HepG2 (cell line): ENCODE results near the gene PLK5. TPM values are rescaled to one million over a fixed set of nuclear protein-coding genes. Genes with fewer than 3 reads are reported as not detected.
A peak's percentile ranks its signal among the peaks of the same experiment; 100 is the strongest.

Experiments used
- ATAC-seq: fragments of 200-7000 bp; cut with Tn5 transposase; 3 replicates; pipeline ENCODE4 v1.9.1; 2020; ENCODE audit warnings: mild to moderate bottlenecking, moderate library complexity
- BruUV-seq: library from RNA; stranded (reverse); fragments of 400-500 nt; replicated peaks from 2 replicates; lab custom pipeline; 2021; lab: Mats Ljungman, UMichigan
- CTCF ChIA-PET: fragments of 300-600 bp; formaldehyde crosslinking; extraction: SDS; loops from one replicate; lab custom pipeline; 2021; ENCODE audit warnings: low total read pairs, inconsistent platforms, low intra/inter-chr PET ratio; lab: Yijun Ruan, JAX
- POLR2A ChIA-PET: fragments of 350-600 bp; sonication (Branson Sonifier 250); formaldehyde crosslinking; loops from one replicate; lab custom pipeline; 2020; ENCODE audit warnings: antibody characterized with exemption, inconsistent platforms; lab: Yijun Ruan, JAX
- DNase-seq: peaks from one replicate; pipeline ENCODE4 v3.0.0-alpha.2; 2015; ENCODE audit warnings: low spot score
- FAIRE-seq: peaks from 3 replicates; lab custom pipeline; 2011; peaks lifted over from hg19 to GRCh38; lab: Jason Lieb, UNC
- H2AFZ ChIP-seq: one replicate; pipeline ENCODE4 v1.6.1; 2011; ENCODE audit warnings: low read length, inconsistent platforms
- H3K27ac ChIP-seq: fragments of 300-600 bp; 3 replicates; pipeline ENCODE4 v1.8.0; 2011; ENCODE audit warnings: mixed run types, mild to moderate bottlenecking, mixed read lengths, low read length, inconsistent platforms; ENCODE audit not compliant: insufficient read depth; ENCODE audit errors: extremely low read length
- H3K27me3 ChIP-seq, 2 experiments: fragments of 200-600 bp in 1 of 2; 2 replicates in 1 of 2; 3 replicates in 1 of 2; pipeline versions ENCODE4 v1.6.0 to v1.8.0; 2011; ENCODE audit warnings: low read length in 2 of 2, mild to moderate bottlenecking in 2 of 2, moderate library complexity in 2 of 2, inconsistent platforms in 1 of 2; ENCODE audit not compliant: insufficient read depth in 2 of 2, control insufficient read depth in 1 of 2
- H3K36me3 ChIP-seq, 2 experiments: fragments of 200-600 bp in 1 of 2; replicated peaks in 1 of 2; 2 replicates in 1 of 2; 3 replicates in 1 of 2; pipeline versions ENCODE4 v1.5.1 to v1.8.0; 2011; ENCODE audit warnings: low read length in 2 of 2, inconsistent platforms in 1 of 2; ENCODE audit not compliant: insufficient read depth in 2 of 2, control insufficient read depth in 1 of 2
- H3K4me1 ChIP-seq: 2 replicates; pipeline ENCODE4 v1.5.1; 2012; ENCODE audit warnings: low read length, inconsistent platforms; ENCODE audit not compliant: insufficient read depth
- H3K4me2 ChIP-seq: 2 replicates; pipeline ENCODE4 v1.6.0; 2011; ENCODE audit warnings: low read depth, low read length, inconsistent platforms
- H3K4me3 ChIP-seq, 3 experiments: fragments of 200-600 bp in 1 of 3; sonication (generic), shearing (Covaris generic) in 1 of 3; replicated peaks in 1 of 3; 2 replicates each; pipeline ENCODE4 v1.5.1; 2011 to 2016; ENCODE audit warnings: low read length in 3 of 3, inconsistent platforms in 2 of 3, low read depth in 2 of 3, mild to moderate bottlenecking in 2 of 3, control low read depth in 1 of 3, mixed read lengths in 1 of 3; ENCODE audit not compliant: insufficient read depth in 1 of 3
- H3K79me2 ChIP-seq: one replicate; pipeline ENCODE4 v1.6.1; 2011; ENCODE audit warnings: low read length, inconsistent platforms; ENCODE audit not compliant: insufficient read depth
- H3K9ac ChIP-seq: 2 replicates; pipeline ENCODE4 v1.6.0; 2011; ENCODE audit warnings: mild to moderate bottlenecking, low read depth, low read length, inconsistent platforms; ENCODE audit not compliant: insufficient read depth
- H3K9me3 ChIP-seq: 2 replicates; pipeline ENCODE4 v1.5.1; 2012; ENCODE audit warnings: mild to moderate bottlenecking, low read length
- H4K20me1 ChIP-seq: 2 replicates; pipeline ENCODE4 v1.6.0; 2011; ENCODE audit warnings: inconsistent platforms, mild to moderate bottlenecking, low read length, moderate library complexity; ENCODE audit not compliant: insufficient read depth
- CREBL2 ChIP-seq: sonication (generic); formaldehyde crosslinking; IDR thresholded peaks from 2 replicates; pipeline ENCODE4 v1.8.1; 2023; ENCODE audit warnings: missing genetic modification reagents, mild to moderate bottlenecking, borderline replicate concordance
- HOXD1 ChIP-seq: sonication (generic); formaldehyde crosslinking; IDR thresholded peaks from 2 replicates; pipeline ENCODE4 v1.5.0; 2020; ENCODE audit warnings: missing genetic modification reagents
- PRPF4 ChIP-seq: fragments of 200-400 bp; formaldehyde crosslinking; IDR thresholded peaks from 2 replicates; pipeline ENCODE4 v1.6.1; 2016; ENCODE audit warnings: low read length, low read depth; ENCODE audit not compliant: poor library complexity, severe bottlenecking
- RCOR2 ChIP-seq: IDR thresholded peaks from 2 replicates; pipeline ENCODE4 v1.6.1; 2016; ENCODE audit warnings: missing biosample characterization, missing genetic modification reagents
- ZNF430 ChIP-seq: sonication (generic); formaldehyde crosslinking; IDR thresholded peaks from 2 replicates; pipeline ENCODE4 v1.9.0; 2021; ENCODE audit warnings: mild to moderate bottlenecking, missing genetic modification reagents
- ZNF770 ChIP-seq: sonication (generic); formaldehyde crosslinking; IDR thresholded peaks from 2 replicates; pipeline ENCODE4 v1.5.0; 2020; ENCODE audit warnings: mild to moderate bottlenecking, missing genetic modification reagents
- WGBS: methylation state at CpG from one replicate; pipeline ENCODE4 v1.1.6; 2017; ENCODE audit warnings: low lambda C conversion rate; 5-methylcytosine and 5-hydroxymethylcytosine counted together
- in situ Hi-C: cut with HindIII; loops from 2 replicates; pipeline ENCODE4 v1.10.0; 2017; ENCODE audit warnings: low pct_unique_long_range_greater_than_20kb; ENCODE audit not compliant: extremely low pct_ligation_motif_present
- intact Hi-C: fragments of 100-400 bp; cut with micrococcal nuclease; formaldehyde crosslinking; loops from one replicate; pipeline ENCODE4 v1.10.0; 2022; ENCODE audit not compliant: unreplicated experiment
- polyA plus RNA-seq, 8 experiments: library from polyadenylated mRNA; depleted of rRNA in 3 of 8; stranded (reverse) in 7 of 8; unstranded in 1 of 8; fragments of >200 nt; fragmentation: Illumina TruSeq in 4 of 8; extraction: Trizol in 4 of 8; gene quantifications; 2 replicates each; pipeline versions ENCODE4 v1.2.1 to v1.2.3, GENCODE V29; 2011 to 2016; ENCODE audit warnings: low read depth in 4 of 8, missing spikeins in 1 of 8, mixed read lengths in 1 of 8; ENCODE audit not compliant: insufficient read depth in 1 of 8
- total RNA-seq, 5 experiments: library from RNA; depleted of rRNA; stranded (reverse); fragments of >200 nt; fragmentation: Illumina TruSeq; extraction: Trizol; gene quantifications; 2 replicates each; pipeline ENCODE4 v1.2.3, GENCODE V29; 2016; ENCODE audit warnings: low read depth in 1 of 5

Gene PLK5
- total and polyA plus RNA-seq, 2 of the 13 experiments (the other 11 are each of a cell fraction or from before 2014, with no cell fraction given), result not detected

GRCh38 chr19:1502433-1503088 lies 21.3 kb upstream of the PLK5 start:
- intact Hi-C loops, result no loop called here
- no peaks in the 10 kb centered on the region for H3K79me2 ChIP-seq
- no peaks in the 10 kb centered on the region for H3K9me3 ChIP-seq
- H3K9ac ChIP-seq, result no peak overlapping the region
- no peaks in the 10 kb centered on the region for H3K36me3 ChIP-seq
- no peak for FAIRE-seq
- no peak for ATAC-seq
- CTCF ChIA-PET, result interaction anchor here (1.2 kb wide), 1 partner anchor 11 kb away, joined by 5 read pairs; the partner anchor contains the start of gene ADAMTSL5
- H3K4me3 ChIP-seq, result no peak overlapping the region; a peak in 1 of 6 replicates
- WGBS, result 61% methylated on average over 14 of the region's 14 CpGs
- in situ Hi-C loops, result no loop called here
- no peaks in the 10 kb centered on the region for H3K27me3 ChIP-seq
- POLR2A ChIA-PET, result no interaction called here
- H3K27ac ChIP-seq, result no peak overlapping the region
- BruUV-seq, result no TSS peak
- no peaks in the 10 kb centered on the region for H4K20me1 ChIP-seq
- no peak for TF ChIP-seq CREBL2
- TF ChIP-seq RCOR2, result no peak
- TF ChIP-seq ZNF770 (CRISPR knock-in tag), result peak; percentile 64
- no peak for TF ChIP-seq HOXD1 (CRISPR knock-in tag)
- TF ChIP-seq ZNF430 (CRISPR knock-in tag), result no peak
- TF ChIP-seq PRPF4, result peak; percentile 43
- no peak overlapping the region for H3K4me2 ChIP-seq
- H3K4me1 ChIP-seq, result peaks cover 33% of the 10 kb centered on the region
- no peak overlapping the region for H2AFZ ChIP-seq
- DNase-seq, result no peak
